Calu3 (cell line): Measurements from ENCODE around the gene SNRNP200. TPM values are rescaled to one million over a fixed set of nuclear protein-coding genes. Genes with fewer than 3 reads are reported as not detected.
A peak's percentile ranks its signal among the peaks of the same experiment; 100 is the strongest.

Experiments used
- BruUV-seq: library from RNA; stranded (reverse); fragments of 400-500 nt; replicated peaks from 2 replicates; lab custom pipeline; 2021; lab: Mats Ljungman, UMichigan
- CTCF ChIA-PET: fragments of 300-600 bp; sonication (Branson Sonifier 250); formaldehyde crosslinking; loops from one replicate; lab custom pipeline; 2022; ENCODE audit warnings: antibody characterized with exemption; lab: Charles Lee
- DNase-seq: peaks from one replicate; pipeline ENCODE4 v3.0.0; 2022
- H3K27ac Mint-ChIP-seq: one replicate; pipeline ENCODE4 v1.8.0; 2022; ENCODE audit warnings: mixed read lengths; ENCODE audit not compliant: unreplicated experiment
- H3K27me3 Mint-ChIP-seq: one replicate; pipeline ENCODE4 v1.8.0; 2022; ENCODE audit warnings: mixed read lengths; ENCODE audit not compliant: unreplicated experiment
- H3K36me3 Mint-ChIP-seq: one replicate; pipeline ENCODE4 v1.8.0; 2022; ENCODE audit warnings: mild to moderate bottlenecking, moderate library complexity, mixed read lengths; ENCODE audit not compliant: insufficient read depth, unreplicated experiment
- H3K4me1 Mint-ChIP-seq: one replicate; pipeline ENCODE4 v1.8.0; 2022; ENCODE audit warnings: mild to moderate bottlenecking, low read depth, mixed read lengths; ENCODE audit not compliant: unreplicated experiment
- H3K4me3 Mint-ChIP-seq: one replicate; pipeline ENCODE4 v1.8.0; 2022; ENCODE audit warnings: mild to moderate bottlenecking, low read depth, moderate library complexity, mixed read lengths; ENCODE audit not compliant: unreplicated experiment
- H3K9me3 Mint-ChIP-seq: one replicate; pipeline ENCODE4 v1.8.0; 2022; ENCODE audit warnings: low read depth, mixed read lengths; ENCODE audit not compliant: unreplicated experiment
- CTCF ChIP-seq: fragments of 200-600 bp; IDR thresholded peaks from one replicate; pipeline ENCODE4 v1.8.0; 2022; ENCODE audit warnings: antibody characterized with exemption; ENCODE audit not compliant: unreplicated experiment
- intact Hi-C: fragments of 100-400 bp; cut with micrococcal nuclease; formaldehyde crosslinking; loops from one replicate; pipeline ENCODE4 v1.10.0; 2022; ENCODE audit not compliant: unreplicated experiment
- total RNA-seq: library from RNA; stranded (reverse); gene quantifications from 2 replicates; pipeline ENCODE4 v1.2.3, GENCODE V29; 2022

Gene SNRNP200
- total RNA-seq, 1 experiment from 2014 or later: 140 TPM

GRCh38 chr2:96253006-96253405, 52.3 kb downstream of the SNRNP200 start:
- intact Hi-C loops: no loop called here
- no peaks in the 10 kb centered on the region for H3K9me3 Mint-ChIP-seq
- H3K27me3 Mint-ChIP-seq: no peaks in the 10 kb centered on the region
- no peak for TF ChIP-seq CTCF
- no TSS peak for BruUV-seq
- no peak overlapping the region for H3K27ac Mint-ChIP-seq
- peaks cover 17% of the 10 kb centered on the region for H3K4me1 Mint-ChIP-seq
- DNase-seq: no peak
- CTCF ChIA-PET: no interaction called here
- no peak overlapping the region for H3K4me3 Mint-ChIP-seq
- H3K36me3 Mint-ChIP-seq: peaks cover 23% of the 10 kb centered on the region

GRCh38 chr2:96252526-96252925, 52.8 kb downstream of the SNRNP200 start:
- H3K27ac Mint-ChIP-seq: no peak overlapping the region
- H3K36me3 Mint-ChIP-seq: peaks cover 23% of the 10 kb centered on the region
- BruUV-seq: no TSS peak
- intact Hi-C loops: no loop called here
- H3K9me3 Mint-ChIP-seq: no peaks in the 10 kb centered on the region
- DNase-seq: no peak
- no peak for TF ChIP-seq CTCF
- no peak overlapping the region for H3K4me3 Mint-ChIP-seq
- peaks cover 22% of the 10 kb centered on the region for H3K4me1 Mint-ChIP-seq
- CTCF ChIA-PET: no interaction called here
- H3K27me3 Mint-ChIP-seq: no peaks in the 10 kb centered on the region

- peak overlapping the region; percentile 12 for H3K27ac Mint-ChIP-seq
- H3K4me1 Mint-ChIP-seq: peaks cover 24% of the 10 kb centered on the region
- TF ChIP-seq CTCF: no peak
- no TSS peak for BruUV-seq
- CTCF ChIA-PET: no interaction called here
- DNase-seq: peak; percentile 67
- peaks cover 23% of the 10 kb centered on the region for H3K36me3 Mint-ChIP-seq
- H3K4me3 Mint-ChIP-seq: no peak overlapping the region
- no peaks in the 10 kb centered on the region for H3K27me3 Mint-ChIP-seq
- no peaks in the 10 kb centered on the region for H3K9me3 Mint-ChIP-seq
- intact Hi-C loops: no loop called here
These were observed 53.5 kb downstream of the SNRNP200 start for GRCh38 chr2:96251721-96252292.

- no peak for DNase-seq
- H3K4me3 Mint-ChIP-seq: no peak overlapping the region
- H3K4me1 Mint-ChIP-seq: peaks cover 24% of the 10 kb centered on the region
- BruUV-seq: no TSS peak
- H3K27me3 Mint-ChIP-seq: no peaks in the 10 kb centered on the region
- CTCF ChIA-PET: no interaction called here
- no peaks in the 10 kb centered on the region for H3K9me3 Mint-ChIP-seq
- intact Hi-C loops: no loop called here
- no peak for TF ChIP-seq CTCF
- peaks cover 23% of the 10 kb centered on the region for H3K36me3 Mint-ChIP-seq
- H3K27ac Mint-ChIP-seq: no peak overlapping the region
These were observed 55.2 kb downstream of the SNRNP200 start for GRCh38 chr2:96250188-96250587.
